Thyroid gland (tissue), 4 donors: ENCODE results near the gene POU3F2. TPM values are rescaled to one million over a fixed set of nuclear protein-coding genes. Genes with fewer than 3 reads are reported as not detected.

Source experiments
- DNase-seq, 2 donors: peaks; one replicate each; pipeline ENCODE4 v3.0.0-alpha.2; 2019
- H3K27ac ChIP-seq, 3 donors: fragments of 200-600 bp; sonication (generic); 1 replicate in 2 of 3; 2 replicates in 1 of 3; pipeline ENCODE4 v1.5.1; 2016 to 2019; ENCODE audit warnings: mild to moderate bottlenecking in 1 of 3, moderate library complexity in 1 of 3
- H3K27me3 ChIP-seq: fragments of 200-600 bp; sonication (generic); one replicate; pipeline ENCODE4 v1.5.1; 2019
- H3K36me3 ChIP-seq, 2 donors: fragments of 200-600 bp; sonication (generic); one replicate each; pipeline ENCODE4 v1.5.1; 2016 to 2019
- H3K4me1 ChIP-seq, 2 donors: fragments of 200-600 bp; sonication (generic); one replicate each; pipeline ENCODE4 v1.5.1; 2017 to 2019
- H3K4me3 ChIP-seq, 3 donors: fragments of 200-600 bp; sonication (generic); replicated peaks in 1 of 3; 1 replicate in 2 of 3; 2 replicates in 1 of 3; pipeline ENCODE4 v1.5.1; 2016; ENCODE audit warnings: mild to moderate bottlenecking in 1 of 3
- H3K9me3 ChIP-seq: fragments of 200-600 bp; sonication (generic); one replicate; pipeline ENCODE4 v1.5.1; 2017
- CTCF ChIP-seq, 6 experiments: fragments of 200-600 bp in 3 of 6; fragments of 450-650 bp in 3 of 6; sonication (generic) in 3 of 6; IDR thresholded peaks; one replicate each; pipeline ENCODE4 v1.5.1; 2016 to 2019; ENCODE audit warnings: antibody characterized with exemption in 6 of 6, mild to moderate bottlenecking in 2 of 6, inconsistent platforms in 1 of 6, moderate library complexity in 1 of 6
- POLR2A ChIP-seq, 2 donors: fragments of 450-650 bp; IDR thresholded peaks; one replicate each; pipeline ENCODE4 v1.6.1; 2017; ENCODE audit warnings: antibody characterized with exemption in 2 of 2, mild to moderate bottlenecking in 2 of 2, moderate library complexity in 1 of 2
- WGBS, 2 donors: methylation state at CpG; one replicate each; pipeline ENCODE4 v1.1.5; 2017; 5-methylcytosine and 5-hydroxymethylcytosine counted together
- intact Hi-C: fragments of 100-400 bp; cut with DNase I; formaldehyde crosslinking; loops from one replicate; pipeline ENCODE4 v1.15.1; 2023
- total RNA-seq, 4 donors: library from RNA; depleted of rRNA; stranded (reverse); fragments of >200 nt; gene quantifications; one replicate each; pipeline ENCODE4 v1.2.3, GENCODE V29; 2016

The POU3F2 gene
- total RNA-seq, 4 donors from 2014 or later, result not detected

GRCh38 chr6:98847779-98848538, 13.6 kb downstream of the POU3F2 start:
- no peak for DNase-seq
- Histone ChIP-seq H3K4me3 (no peak overlapping the region), H3K4me1 (peaks cover 20 to 29% of the 10 kb centered on the region in 2 donors), H3K27ac (no peak overlapping the region), H3K9me3 (no peaks in the 10 kb centered on the region), H3K27me3 (peaks cover 37% of the 10 kb centered on the region), H3K36me3 (no peaks in the 10 kb centered on the region)
- TF ChIP-seq CTCF (IDR thresholded peaks at IDR 0.05) (no peak), POLR2A (IDR thresholded peaks at IDR 0.05) (no peak)
- intact Hi-C loops, result no loop called here
- WGBS, 2 donors, result 6% methylated on average over 13 to 16 of the region's 51 CpGs

- Histone ChIP-seq H3K4me3 (no peak overlapping the region), H3K9me3 (no peaks in the 10 kb centered on the region), H3K36me3 (no peaks in the 10 kb centered on the region), H3K27ac (no peak overlapping the region), H3K27me3 (peaks cover 31% of the 10 kb centered on the region), H3K4me1 (peaks cover 20 to 29% of the 10 kb centered on the region in 2 donors)
- no peak for DNase-seq
- intact Hi-C loops, result no loop called here
- TF ChIP-seq POLR2A (IDR thresholded peaks at IDR 0.05) (no peak), CTCF (IDR thresholded peaks at IDR 0.05) (no peak)
- WGBS, 2 donors, result 56 to 65% methylated on average over 15 to 18 of the region's 18 CpGs
These were observed 14.3 kb downstream of the POU3F2 start for GRCh38 chr6:98848539-98849242.

GRCh38 chr6:98864497-98864896, 30.1 kb downstream of the POU3F2 start:
- DNase-seq, result no peak
- Histone ChIP-seq H3K27me3 (no peaks in the 10 kb centered on the region), H3K4me1 (no peaks in the 10 kb centered on the region), H3K4me3 (no peak overlapping the region), H3K9me3 (no peaks in the 10 kb centered on the region), H3K36me3 (no peaks in the 10 kb centered on the region), H3K27ac (no peak overlapping the region)
- WGBS, 2 donors, result 96 to 98% methylated on average over 6 of the region's 6 CpGs
- TF ChIP-seq POLR2A (IDR thresholded peaks at IDR 0.05), result no peak
- no peak for TF ChIP-seq CTCF (IDR thresholded peaks at IDR 0.05)
- intact Hi-C loops, result no loop called here

- intact Hi-C loops, result no loop called here
- H3K4me1 ChIP-seq, result no peaks in the 10 kb centered on the region
- 42 to 52% methylated on average over 3 of the region's 3 CpGs for WGBS, 2 donors
- no peak for TF ChIP-seq CTCF (IDR thresholded peaks at IDR 0.05)
- no peak for TF ChIP-seq POLR2A (IDR thresholded peaks at IDR 0.05)
- H3K4me3 ChIP-seq, result no peak overlapping the region
- no peaks in the 10 kb centered on the region for H3K27me3 ChIP-seq
- no peaks in the 10 kb centered on the region for H3K9me3 ChIP-seq
- H3K36me3 ChIP-seq, result peaks cover 0 to 3% of the 10 kb centered on the region in 2 donors
- no peak for DNase-seq
- H3K27ac ChIP-seq, result no peak overlapping the region
These were observed 36.7 kb downstream of the POU3F2 start for GRCh38 chr6:98871057-98871456.

GRCh38 chr6:98871821-98872220, 37.4 kb downstream of the POU3F2 start:
- H3K4me3 ChIP-seq, result no peak overlapping the region
- H3K27ac ChIP-seq, result no peak overlapping the region
- H3K9me3 ChIP-seq, result no peaks in the 10 kb centered on the region
- no peak for DNase-seq
- H3K4me1 ChIP-seq, result no peaks in the 10 kb centered on the region
- peaks cover 0 to 3% of the 10 kb centered on the region in 2 donors for H3K36me3 ChIP-seq
- no peaks in the 10 kb centered on the region for H3K27me3 ChIP-seq
- 88% methylated on average over 3 of the region's 3 CpGs for WGBS, 2 donors
- TF ChIP-seq CTCF (IDR thresholded peaks at IDR 0.05) (no peak), POLR2A (IDR thresholded peaks at IDR 0.05) (no peak)
- intact Hi-C loops, result no loop called here
